NCI-H748 (cell line): ENCODE results near the gene SAMD11.
"Not testable (repeated sequence)": the region's sequence is repeated elsewhere in the genome, so short reads cannot be mapped to it uniquely, and the experiment has no call there.

ENCODE experiments used
- DNase-seq: peaks from one replicate; lab custom pipeline; 2025; ENCODE audit not compliant: unreplicated experiment; lab: John Stamatoyannopoulos, UW

SAMD11 gene

DNA sequence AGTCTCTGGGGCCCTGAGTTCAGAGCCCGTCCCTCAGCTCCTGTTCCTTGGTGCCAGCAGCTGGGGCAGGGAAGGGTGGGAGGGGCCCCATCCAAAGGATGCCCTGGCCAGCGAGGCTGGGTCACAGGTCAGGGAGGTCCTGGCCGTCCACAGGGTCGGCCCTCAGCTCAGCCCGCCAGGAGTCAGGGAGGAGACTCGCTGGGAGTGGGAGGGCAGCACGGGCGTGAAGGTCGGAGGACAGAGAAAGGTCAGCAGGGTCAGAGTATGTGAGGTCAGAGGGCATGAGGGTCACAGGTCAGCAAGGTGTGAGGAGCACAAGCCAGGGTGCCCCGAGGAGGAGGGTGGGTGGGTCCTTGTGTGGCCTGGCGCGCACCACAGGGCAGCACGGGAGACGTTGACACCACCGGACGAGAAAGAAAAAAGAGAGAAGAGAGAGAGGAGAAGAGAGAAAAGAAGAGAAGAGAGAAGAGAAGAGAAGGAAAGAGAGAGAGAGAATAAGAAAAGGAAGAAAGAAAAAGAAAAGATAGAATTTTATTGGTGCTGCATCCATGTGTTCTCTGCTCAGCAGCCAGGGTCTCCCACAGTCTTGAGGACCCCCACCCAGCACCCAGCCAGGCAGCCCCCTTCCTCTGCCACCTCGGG is 51.1 kb downstream of the SAMD11 start:
- DNase-seq: no peak

DNA sequence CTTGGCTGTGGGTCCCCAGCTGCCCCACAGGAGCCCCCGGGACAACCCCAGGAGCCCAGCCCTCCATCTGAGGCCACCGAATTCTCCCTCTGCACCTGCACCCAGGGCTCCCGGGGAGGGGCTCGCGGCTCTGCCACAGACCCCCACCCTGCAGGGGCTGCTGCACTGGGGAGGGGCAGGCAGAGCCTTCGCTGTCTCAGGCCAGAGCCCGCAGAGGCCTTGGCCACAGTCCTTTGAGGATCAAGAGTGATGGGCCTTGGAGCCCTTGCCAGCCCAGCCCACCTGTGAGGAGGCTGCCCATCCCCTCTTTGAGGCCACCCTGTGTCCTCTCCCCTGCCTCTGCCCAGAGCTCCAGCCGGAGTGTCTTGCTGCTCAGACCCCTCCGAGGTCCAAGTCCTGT is 51.6 kb downstream of the SAMD11 start:
- DNase-seq: no peak

DNA sequence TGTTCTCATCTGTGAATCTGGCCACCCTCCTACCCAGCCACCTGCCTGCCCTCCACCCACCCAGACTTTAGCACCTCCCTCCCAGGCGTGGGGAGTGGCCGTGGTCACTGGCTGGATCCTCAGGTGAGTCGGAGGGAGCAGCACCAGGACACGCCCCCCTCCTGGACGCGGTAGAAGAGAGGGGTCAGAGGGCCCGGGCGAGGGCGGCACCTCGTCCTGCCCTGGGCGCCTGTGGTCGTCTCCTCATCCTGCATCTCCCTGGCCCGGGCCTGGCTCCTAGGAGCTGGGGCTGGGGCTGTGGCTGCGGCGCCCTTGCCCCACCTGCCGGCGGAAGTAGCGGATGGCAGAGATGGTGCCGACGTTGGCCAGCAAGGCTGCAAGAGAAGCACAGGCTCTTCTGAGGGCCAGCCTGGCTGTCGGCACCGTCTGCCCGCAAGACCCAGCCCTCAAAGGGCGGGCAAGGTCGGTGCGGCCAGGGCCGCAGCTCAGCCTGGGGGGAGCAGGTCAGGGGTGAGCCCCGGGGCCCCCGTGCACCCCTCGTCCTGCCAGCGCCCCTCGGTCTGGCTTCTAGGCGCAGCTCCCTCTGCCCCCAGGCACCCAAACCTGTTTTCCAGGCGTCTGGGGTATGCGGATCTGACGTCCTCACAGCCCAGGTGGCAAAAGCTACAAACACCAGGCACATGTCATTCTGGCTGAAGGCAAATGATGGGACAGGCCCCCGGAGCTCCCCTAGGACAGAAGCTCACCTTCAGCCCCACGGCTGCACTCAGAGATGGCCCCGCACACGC is 52.4 kb downstream of the SAMD11 start:
- peak; percentile 77 for DNase-seq

DNA sequence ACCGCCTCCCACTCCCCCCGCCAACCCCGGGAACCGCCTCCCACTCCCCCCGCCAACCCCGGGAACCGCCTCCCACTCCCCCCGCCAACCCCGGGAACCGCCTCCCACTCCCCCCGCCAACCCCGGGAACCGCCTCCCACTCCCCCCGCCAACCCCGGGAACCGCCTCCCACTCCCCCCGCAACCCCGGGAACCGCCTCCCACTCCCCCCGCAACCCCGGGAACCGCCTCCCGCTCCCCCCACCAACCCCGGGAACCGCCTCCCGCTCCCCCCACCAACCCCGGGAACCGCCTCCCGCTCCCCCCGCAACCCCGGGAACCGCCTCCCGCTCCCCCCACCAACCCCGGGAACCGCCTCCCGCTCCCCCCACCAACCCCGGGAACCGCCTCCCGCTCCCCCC is 53.1 kb downstream of the SAMD11 start:
- not testable (repeated sequence) for DNase-seq

DNA sequence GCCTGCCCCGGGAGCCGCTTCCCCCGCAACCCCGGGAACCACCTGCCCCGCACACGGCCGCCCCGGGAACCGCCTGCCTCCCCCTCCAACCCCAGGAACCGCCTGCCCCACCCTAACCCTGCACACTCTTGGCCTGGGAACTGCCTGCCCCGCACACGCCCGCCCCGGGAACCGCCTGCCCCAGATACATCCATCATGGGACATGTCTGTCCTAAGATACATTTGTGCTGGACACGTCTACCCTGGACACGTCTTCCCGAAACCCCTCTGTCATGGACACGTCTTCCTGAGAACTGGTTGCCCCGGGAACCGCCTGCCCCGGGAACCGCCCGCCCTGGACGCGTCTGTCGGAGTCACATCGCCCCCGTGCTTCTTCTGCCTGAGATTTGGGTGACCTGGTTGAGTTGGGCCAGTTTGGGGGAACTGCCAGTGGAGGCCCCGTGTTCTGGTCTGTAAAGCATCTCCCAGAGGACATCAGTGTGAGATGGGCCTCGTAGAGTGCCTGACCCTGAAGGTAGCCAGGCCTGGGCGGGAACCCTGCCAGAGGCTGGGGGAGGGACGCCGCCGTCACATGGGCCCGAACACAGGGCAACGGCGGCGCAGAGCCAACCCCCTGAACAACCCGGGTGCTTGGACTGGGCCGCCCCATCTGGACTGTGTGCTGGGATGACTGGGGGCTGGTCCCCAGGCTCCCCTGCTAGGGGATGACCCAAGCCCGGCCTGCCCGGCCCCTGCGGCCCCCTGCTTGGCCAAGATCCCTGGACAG is 54.5 kb downstream of the SAMD11 start:
- DNase-seq: peak; percentile 24

DNA sequence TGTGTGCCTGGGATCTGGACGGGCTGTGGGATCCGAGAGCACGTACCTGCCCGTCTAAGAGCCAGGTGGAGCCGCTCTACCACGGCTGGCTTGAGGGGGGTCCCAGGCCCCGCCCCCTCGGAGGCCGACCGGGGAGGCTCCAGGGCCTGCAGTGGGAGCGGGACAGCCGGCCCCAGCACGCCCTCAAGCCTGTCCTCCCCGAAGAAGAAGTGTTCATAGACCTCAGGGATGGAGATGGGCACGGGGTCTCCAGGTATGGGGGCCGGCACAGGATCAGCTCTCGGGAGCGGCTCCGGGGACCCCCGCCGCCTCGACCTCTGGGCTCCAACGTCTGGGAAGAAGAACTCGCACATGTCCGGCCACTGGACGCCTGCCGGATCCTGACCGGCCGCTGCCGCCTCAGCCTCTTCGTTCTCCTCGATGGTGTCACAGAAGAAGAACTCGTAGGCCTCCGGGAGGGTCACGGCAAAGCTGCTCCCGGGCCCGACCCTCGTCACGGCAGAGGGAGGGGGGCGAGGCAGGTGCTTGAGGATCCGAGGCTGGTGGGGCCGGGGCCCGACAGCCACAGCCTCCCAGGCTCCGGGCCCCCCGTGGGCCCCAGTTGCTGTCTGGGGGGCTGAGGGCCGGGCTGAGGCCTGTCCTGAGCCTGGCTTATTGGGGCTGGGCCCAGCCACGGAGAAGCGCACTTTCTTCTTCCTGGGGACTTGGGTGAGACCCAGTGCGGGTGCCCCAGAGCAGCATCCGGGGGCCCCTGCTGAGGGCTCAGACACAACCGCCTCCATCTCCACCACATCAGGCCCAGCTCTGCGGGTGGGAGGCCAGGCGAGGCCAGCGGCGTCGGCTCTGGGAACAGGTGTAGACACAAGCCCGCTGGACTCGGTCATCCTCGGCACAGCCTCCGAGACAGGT is 55.4 kb downstream of the SAMD11 start:
- no peak for DNase-seq

DNA sequence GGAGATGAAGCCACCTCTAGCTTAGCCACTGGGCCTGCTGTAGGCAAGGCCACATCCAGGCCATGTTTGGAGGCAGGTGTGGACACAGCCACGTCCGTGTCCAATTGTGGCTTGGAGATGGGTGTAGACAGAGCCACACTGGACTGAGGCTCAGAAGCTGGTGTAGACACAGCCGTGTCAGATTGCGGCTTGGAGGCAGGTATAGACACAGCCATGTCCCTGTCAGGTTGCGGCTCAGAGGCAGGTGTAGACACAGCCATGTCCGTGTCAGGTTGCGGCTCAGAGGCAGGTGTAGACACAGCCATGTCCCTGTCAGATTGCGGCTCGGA is 56.0 kb downstream of the SAMD11 start:
- peak; percentile 14 for DNase-seq

DNA sequence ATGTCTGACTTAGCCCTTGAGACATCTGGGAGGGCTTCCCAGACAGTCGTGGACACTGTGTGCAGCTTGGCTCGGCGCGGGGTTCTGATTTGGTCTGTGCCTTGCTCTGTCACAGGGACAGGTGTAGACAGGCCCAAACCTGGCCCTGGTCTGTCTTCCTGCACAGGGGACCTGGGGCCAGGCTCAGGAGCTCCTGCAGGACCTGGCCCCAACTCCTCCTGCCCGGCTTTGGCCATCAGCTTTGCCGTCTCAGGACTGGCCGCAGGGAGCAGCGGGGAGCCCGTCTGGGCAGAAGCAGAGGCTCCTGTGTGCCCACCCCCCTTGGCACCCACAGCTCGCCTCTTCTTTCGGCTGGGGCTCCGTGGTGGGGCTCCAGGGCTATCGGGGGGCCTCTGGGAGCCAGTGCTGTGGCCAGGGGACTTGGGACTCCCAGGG is 56.4 kb downstream of the SAMD11 start:
- no peak for DNase-seq

DNA sequence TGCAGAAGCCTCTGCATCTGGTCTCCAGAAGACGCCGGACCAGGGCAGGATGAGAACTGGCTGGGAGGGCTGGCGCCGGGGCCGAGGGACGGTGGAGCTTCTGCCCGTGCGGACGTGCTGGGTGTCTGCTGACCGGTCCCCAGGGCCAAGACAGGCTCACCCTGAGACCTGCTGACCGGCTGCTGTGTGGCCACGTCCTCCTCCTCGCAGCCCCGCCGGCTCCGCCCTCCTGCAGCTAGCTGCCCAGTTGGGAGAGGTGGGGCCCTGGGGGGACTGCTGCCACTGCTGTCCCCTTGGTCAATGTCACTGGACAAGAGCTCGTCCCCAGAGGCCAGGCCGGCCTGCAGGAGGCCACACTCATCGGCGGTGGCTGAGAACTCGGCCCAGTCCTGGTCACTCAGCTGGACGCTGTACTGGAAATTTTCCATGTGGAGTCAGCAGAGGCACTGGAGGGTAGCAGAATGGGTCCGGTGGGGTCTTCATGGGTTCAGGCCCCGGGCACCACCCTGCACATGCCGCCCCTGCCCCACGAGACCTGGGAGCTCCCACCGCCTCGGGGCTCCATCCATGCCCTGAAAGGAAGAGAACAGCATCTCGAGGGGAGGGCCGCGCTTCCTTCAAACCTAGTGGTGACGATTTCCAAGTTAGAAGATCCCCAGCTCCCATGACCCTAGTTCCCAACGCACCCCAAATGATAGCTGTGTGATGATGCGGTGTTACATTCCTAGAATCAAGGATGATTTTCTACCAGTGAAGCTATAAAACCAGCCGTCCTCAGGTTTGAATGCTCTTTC is 57.1 kb downstream of the SAMD11 start:
- DNase-seq: no peak

DNA sequence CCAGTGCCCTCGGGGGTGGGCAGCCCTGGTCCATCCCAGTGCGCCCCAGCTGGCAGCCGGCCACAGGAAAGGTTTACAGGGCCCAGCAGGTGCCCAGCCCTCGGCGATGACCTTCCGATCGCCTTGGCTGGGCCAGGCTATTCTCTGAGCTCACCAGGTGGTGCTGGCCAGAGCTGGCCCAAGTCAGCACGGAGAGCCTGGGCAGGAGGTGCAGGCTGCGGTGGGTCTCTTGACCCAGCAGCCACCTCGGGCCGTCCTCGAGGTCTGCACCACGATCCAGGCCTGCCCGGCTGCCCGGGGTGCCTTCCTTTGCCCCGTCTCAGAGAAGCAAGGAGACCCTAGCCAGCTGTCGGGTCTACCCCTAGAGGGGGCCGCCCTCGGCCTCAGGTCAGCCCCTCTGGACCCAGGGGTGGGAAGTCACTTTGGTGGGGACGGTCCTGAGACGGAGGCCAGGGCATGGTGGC is 57.8 kb downstream of the SAMD11 start:
- no peak for DNase-seq

DNA sequence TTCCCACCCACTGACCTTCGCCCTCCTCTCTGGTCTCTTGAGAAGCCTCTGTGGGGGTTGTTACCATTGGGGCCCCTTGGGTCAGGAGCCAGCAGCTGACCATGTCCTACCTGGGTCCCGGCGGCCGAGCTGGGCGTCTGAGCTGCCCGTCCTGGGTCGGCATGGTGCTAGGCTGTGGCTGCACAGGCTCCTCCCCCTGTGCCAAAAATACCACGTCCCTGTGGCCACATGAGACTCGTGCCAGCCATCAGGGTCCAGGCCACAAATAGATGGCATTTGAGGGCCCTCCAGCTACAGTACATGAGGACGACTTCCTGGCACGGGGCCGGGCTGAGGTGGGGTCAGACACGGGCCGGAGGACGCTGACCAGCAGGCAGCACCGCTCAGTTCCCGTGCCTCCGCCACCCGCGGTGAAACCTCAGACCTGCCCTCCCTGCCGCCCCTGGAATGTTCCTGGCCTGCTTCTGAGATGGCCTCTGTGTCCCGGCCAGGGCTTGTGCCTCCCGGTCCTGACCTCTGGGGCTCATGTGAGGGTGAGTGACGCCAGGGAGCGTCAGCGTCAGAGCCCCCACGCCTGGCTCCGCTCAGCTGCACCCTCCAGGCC is 58.3 kb downstream of the SAMD11 start, which contains the start of gene PERM1:
Gene PERM1, minus strand, starts transcription at position 139 of the 604 bp plus-strand sequence. CDS start 1,064 bp downstream, outside the sequence.
- DNase-seq: no peak

DNA sequence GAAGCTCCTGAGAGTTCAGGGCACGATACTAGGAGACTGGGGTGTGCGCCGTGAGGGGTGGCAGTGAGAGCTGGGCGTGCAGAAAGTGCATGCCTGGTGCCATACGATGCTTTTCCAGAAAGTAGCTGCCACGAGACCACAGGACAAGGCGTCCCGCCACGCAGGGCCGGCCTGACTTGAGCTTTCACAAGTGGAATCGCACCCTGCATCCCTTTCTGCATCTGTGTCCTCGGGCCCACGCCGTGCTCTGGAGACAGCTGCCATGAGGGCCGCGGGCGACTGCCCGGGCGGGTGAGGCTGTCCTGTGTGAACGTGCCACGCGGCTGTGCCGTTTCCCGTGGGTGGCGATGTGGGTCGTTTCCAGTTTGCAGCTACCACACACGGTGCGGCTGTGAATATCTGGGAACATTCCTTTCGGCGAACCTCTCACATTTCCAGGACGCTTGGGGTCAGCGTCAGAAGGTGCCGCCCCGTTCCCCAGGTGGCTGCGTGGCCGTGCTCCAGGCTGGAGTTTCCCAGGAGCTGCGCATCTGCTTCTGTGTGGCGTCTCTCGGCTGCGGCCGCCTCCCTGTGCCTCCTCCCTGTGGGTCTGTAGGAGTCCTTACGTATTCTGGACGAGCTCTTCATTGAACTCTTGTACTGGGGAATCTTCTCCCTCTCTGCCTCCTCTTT is 59.2 kb downstream of the SAMD11 start:
- DNase-seq: no peak

DNA sequence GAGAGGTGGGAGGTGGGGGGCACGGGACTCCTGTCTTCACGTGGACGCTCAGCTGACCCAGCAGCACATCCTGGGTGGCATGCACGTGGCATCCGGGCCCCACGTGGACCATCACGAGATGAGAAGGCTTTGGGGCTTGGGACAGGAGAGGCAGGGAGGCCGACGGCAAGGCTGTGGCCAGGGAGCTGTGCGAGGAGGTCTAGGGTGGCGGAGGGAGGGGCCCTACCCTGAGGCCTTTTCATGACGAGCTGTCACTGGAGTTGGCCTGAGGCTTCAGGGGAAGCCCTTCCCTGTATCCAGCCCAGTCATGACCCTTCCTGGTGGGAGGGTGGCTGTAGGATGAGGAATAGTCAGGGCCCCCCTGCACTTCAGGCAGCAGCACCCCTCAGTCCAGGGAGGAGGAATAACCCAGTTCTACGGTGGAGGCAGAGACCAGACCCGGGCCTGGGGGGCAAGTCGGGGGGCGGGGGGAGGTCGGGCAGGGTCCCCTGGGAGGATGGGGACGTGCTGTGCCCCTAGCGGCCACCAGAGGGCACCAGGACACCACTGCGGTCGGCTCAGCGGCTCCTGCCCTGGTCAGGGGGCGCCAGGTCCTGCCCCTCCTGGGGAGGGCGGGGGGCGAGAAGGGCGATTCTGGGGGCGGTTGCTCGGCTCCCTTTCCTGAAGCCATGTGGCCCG is 60.2 kb downstream of the SAMD11 start:
- peak; percentile 13 for DNase-seq

DNA sequence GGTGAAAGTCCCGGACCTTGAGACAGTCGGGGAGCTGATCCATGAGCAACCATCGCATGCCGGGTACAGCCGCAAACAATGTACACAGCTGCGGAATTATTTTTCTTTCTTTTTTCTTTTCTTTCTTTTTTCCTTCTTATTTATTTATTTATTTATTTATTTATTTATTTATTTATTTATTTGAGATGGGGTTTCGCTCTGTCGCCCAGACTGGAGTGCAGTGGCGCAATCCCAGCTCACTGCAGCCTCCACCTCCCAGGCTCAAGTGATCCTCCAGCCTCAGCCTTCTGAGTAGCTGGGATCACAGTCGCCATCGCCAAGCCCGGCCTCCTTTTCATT is 60.7 kb downstream of the SAMD11 start:
- DNase-seq: no peak

DNA sequence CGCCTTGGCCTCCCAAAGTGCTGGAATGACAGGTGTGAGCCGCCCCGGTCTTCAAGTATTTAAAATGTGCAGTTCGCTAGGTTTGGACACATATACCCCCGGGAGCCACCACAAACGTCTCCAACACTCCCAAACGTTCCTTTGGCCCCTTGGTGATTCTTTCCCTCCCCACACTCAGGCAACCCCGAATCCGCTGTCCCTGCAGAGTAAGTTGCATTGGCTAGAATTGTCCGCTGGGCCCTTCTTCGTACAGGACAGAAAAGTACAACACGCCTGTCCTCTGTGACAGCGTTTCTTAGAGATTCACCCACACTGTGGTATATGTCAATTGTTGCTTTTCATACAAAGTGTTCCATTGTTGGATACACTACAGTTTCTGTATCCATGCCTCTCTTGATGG is 61.4 kb downstream of the SAMD11 start:
- no peak for DNase-seq

DNA sequence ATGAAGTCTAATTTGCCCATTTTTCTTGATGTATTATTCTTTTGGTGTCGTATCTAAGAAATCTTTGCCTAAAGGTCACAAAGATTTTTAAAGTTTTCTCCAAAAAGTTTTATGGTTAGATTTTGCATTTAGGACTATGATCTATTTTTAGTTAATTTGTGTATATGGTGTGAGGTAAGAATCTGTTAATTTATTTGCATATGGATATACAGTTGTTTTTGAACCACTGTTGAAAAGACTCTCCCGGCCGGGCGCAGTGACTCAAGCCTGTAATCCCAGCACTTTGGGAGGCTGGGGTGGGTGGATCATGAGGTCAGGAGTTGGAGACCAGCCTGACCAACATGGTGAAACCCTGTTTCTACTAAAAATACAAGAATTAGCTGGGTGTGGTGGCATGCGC is 64.3 kb downstream of the SAMD11 start:
- not testable (repeated sequence) for DNase-seq

DNA sequence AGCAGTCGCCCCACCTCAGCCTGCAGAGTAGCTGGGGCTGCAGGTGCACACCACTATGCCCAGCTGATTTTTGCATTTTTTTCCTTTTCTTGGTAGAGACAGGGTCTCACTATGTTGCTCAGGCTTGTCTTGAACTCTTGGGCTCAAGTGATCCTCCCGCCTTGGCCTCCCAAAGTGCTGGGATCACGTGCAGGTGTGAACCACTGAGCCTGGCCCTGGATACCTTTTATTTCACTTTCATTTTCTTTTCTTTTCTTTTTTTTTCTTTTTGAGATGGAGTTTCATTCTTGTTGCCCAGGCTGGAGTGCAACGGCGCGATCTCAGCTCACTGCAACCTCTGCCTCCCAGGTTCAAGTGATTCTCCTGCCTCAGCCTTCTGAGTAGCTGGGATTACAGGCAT is 67.6 kb downstream of the SAMD11 start:
- not testable (repeated sequence) for DNase-seq

DNA sequence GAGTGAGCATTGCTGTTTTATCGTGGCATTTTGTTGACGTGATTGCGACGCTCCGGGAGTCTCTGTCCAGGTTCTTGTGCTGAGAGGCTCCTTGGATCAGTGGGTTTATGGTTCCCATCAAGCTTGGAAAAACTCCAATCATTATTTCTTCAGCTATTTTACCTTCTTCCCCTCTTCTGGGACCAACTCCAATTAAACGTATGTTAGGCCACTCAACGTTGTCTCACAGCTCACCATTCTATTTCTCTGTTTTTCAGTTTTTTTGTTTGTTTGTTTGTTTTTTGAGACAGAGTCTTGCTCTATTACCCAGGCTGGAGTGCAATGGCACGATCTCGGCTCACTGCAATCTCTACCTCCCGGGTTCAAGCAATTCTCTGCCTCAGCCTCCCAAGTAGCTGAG is 68.2 kb downstream of the SAMD11 start:
- no peak for DNase-seq

DNA sequence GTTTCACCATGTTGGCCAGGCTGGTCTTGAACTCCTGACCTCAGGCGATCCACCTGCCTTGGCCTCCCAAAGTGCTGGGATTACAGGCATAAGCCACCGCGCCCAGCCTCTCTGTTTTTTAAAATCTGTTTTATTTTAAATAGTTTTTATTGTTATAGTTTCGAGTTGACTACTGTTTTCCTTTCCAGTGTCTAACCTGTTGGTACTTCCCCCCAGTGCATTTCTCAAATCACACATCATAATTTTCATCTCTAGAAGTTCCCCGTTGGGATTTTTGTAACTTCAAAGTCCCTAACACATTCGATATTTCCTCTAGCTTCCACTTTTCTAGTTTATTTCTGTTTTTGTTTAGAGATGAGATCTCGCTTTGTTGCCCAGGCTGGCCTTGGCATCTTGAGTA is 68.6 kb downstream of the SAMD11 start:
- DNase-seq: no peak
